HG03280 (cell line): ENCODE results near the gene IRF2.

Experiments
- ATAC-seq: cut with Tn5 transposase; IDR thresholded peaks from one replicate; pipeline ENCODE4 v1.9.1; 2021; ENCODE audit warnings: mild to moderate bottlenecking, moderate library complexity; ENCODE audit not compliant: unreplicated experiment

The IRF2 gene

DNA sequence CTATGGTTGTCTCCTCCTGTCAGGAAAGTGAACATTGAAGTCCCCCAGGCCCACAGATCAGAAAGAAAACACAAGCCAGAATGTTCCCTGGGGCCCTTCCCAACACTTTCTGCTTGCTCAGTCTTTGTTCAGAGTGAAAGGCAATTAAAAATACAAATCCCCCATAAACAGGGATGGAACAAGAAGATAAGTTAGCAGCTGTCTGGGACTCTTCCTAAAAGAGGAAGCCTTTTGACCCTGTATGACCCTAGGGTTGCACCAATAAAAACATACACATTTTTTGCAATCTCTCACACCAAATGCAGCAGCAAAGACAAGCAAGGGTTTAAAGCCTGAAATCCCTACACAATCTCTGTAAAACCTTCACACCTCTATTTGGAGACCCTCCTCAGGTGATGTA is 22.6 kb downstream of the IRF2 start:
- ATAC-seq: no peak

DNA sequence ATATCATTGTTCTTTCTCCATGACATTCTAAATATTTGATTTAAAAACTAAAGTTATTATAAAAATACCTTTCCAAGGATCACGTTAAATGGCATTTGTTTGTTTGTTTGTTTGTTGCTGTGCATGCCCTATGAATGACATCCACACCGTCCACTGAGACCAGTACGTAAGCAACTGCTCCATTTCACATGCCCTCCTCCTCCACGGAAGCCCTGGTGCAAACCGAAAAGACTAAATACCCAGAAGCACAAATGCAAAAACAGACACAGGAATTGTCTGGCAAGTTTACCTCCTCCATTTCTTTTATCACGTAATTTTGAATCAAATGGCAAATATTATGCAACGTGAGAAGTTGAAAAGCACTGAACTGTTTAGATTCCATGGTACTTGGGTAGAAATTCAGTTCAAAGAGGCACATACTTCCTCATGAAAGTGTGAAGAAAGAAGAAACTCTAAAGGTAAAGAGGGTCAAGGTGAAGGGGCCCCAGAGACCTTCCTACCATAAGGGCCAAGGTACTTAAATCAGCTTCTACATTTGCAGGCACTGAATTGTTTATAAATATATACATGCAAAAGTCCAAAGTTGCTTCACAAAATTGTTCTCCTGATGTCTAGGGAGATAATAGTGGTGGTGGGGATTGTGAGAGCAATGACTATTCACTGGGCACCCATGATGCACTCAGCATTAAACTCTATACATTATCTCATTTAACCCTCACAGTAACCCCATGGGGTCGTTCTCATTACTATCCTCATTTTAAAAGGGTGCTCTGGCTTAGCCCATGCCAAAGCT is 23.4 kb downstream of the IRF2 start:
- ATAC-seq: no peak

DNA sequence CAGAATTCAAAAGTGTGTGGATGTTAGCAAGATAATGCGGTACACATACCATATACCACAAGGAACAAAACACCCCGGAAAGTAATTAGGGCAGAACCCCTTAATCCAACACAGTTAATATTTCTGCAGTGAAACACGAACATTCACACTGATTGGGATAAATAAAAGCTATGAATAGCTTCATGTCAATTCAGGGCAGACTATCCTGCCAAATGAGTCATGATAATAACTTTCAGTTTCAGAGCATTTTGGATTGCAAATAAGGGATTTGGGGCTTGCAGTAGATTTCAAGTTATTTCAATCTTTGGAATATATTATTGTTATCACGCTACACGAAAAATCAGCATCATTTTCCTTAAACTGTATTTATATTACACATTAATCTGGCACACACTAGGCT is 24.3 kb downstream of the IRF2 start:
- ATAC-seq: no peak

DNA sequence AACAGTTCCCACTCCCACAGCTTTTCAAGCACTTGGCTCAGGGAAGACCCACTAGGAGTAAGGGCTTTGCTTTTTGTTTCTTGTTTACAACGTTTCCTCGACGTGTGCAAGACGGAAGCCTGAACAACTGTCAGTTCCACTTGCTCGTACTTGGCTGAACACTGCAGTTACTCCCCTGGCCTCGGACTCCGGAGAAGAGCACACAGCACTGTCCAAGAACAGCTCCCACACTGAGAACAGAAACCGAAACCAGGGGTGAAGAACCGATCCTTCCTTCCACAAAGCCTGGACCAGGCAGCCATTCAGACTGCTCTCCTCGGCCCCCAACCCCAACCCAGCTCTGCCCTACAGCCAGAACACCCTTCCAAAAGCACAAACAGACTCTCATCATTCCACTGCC is 25.5 kb downstream of the IRF2 start:
- no peak for ATAC-seq

DNA sequence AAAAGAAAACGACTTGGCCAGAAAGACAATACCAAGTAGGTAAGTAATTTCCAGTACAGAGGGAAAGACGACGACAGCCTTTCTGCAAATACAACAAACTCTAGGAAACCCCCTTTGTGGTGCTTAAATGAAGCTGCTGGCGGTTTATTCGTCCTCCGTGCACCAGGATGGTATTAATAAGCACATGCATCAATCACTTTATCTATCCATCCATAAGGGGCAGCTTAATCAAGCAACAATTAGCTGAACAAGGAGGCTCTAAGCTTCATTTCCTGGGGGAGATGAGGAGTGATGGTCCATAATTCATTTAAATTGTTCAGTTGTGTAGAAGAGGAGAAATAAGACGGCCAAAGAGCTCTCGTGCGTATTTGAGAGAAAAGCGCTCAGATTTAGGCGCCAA is 26.2 kb downstream of the IRF2 start:
- no peak for ATAC-seq

DNA sequence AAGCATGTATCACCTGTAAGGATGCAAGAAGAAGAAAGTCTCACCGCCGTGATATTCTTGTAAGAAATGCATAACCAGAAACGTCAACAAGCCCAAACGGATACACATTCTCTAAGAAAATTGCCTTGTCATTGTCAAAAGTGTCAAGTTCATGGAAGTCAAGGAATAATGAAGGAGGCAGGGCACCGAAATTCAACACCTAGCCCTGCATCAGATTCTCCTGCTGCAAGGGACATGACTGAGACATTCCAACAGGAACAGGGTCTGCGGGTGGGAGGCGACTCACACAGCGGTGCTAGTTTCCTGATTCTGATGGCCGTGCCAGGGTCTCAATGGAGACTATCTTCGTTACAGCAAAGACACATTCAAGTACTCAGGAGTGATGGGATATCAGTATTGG is 26.7 kb downstream of the IRF2 start:
- no peak for ATAC-seq

DNA sequence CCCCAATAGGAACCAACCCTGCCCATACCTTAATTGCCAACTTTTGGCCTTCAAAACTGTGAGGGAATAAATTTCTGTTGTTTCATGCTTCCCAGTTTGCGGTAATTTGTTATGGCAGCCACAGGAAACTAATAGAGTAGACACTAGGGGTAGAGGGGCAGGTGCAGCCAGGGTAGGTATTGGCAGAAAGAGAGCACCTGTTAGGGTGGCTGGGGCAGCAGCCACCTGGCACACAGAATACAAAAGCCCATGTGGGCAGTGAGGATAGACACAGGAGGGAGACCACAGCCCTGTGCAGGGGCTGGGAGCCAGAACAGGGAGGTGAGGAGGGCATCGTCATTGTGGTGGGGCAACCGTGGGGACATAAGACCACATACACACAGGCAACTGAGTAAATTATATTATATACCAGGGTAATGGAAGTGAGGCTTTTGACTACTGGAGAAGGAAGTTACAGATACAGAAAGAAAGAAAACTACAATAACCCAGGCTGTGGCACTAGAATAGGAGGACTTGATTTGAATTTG is 28.2 kb downstream of the IRF2 start:
- ATAC-seq: no peak

DNA sequence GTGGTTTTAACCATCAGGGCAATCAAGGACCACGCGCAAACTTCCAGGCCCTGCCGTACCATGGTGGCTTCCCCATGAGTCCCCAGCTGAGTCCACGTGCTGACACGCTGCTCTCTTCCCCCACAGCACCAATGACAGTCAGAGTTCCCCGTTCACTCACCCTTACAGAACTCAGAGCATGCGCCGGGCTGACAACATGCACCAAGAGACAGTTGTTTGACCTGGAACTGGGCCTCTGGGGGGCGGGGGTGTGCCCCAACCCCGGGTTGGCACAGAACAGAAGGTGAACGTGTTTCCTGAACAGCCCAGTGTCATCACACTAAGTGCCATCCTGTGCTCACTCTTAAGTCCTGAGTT is 29.4 kb downstream of the IRF2 start:
- ATAC-seq: peak; percentile 45

DNA sequence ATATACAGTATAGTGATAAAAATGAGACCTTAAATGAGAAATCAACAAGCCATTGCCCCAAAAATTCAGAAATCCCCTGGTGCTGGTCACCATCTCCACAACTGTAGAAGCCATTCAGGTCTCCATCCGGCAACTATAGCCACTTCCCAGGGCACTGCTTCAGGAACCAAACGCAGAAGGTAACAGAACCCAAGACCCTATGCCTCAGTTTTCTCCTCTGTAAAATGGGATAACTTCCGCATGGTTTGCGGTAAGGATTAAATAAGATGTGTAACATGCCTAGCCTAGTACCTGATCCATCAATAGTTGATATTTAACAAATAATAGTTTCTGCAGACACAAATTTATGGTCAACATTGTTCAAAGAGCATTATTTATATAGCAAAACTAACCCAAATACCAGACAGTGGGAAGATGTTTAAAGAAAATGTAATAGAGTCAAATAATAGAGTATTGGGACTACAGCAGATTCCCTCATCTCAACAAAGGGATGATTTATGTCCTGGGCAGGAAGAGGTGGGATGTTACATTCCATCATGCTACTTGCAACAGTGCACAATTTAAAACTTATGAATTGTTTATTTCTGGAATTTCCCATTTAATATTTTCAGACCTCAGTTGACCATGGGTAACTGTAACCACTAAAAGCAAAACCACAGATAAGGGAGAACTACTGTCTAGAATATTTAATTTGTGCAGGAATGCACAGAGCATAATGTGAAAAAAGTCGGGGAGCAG is 30.0 kb downstream of the IRF2 start:
- no peak for ATAC-seq

DNA sequence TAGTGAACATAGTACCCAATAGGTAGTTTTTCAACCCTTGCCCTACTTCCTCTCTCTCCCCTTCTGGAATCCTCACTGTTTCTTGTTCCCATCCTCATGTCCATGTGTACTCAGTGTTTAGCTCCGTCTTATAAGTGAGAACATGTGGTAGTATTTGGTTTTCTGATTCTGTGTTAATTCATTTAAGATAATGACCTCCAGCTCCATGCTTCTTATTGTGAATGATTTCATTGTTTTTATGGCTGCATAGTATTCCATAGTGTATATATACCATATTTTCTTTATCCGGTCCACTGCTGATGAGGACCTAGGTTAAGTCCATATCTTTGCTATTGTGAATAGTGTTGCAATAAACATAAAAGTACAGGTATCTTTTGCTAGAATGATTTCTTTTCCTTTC is 31.0 kb downstream of the IRF2 start:
- no peak for ATAC-seq

DNA sequence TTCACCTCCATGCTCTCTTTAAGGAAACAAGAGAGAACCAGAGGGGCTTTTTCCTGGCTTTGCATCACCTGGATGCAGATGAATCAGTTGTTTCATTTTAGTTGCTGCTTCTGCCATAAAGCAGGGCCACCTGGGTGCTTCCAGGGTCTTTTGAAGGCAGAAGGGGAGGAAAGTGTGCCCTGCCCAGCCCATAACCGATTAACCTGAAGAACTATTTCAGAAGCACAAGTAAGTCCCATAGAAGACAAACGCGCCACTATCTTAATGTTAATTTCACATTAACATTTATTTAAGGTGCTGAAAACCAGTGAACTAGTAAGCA is 32.1 kb downstream of the IRF2 start:
- ATAC-seq: no peak

DNA sequence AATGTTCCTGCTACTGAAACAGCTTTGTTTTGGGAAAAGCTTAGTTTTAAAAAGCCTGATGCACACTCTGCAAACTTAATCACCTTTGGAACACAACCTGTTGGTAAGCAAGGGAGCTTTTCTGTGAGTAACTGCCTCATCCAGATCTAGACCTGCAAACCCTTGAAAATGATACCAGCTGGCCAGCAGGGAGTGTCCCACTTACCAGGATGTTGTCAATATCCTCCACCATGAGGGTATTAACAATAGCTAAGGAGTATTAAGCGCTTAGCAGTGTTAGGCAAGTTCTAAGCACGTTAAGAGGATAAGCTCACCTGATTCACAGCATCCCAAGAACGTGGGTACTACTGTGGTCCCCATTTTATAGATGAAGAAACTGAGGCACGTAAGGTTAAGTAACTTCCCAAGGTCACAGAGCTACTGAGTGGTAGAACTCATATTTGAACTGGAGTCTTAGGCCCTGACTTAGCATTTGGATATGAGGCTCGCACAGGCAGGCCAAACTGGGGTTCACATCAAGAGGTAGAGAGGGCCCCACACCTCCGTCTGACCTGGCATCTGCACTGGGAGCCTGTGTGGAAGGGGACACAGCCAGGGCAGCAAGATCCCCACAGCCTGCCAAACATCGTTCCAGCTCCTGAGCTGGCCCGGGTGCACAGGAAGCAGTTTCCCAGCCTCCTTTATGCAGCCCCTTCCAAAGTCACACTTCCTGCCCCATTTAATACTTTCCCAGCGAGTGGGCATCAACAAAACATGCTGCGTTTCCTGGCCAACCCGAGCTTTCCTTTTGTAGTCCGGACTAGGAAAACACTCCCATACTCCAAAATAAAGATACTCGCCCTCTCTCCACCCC is 32.7 kb downstream of the IRF2 start:
- ATAC-seq: no peak

DNA sequence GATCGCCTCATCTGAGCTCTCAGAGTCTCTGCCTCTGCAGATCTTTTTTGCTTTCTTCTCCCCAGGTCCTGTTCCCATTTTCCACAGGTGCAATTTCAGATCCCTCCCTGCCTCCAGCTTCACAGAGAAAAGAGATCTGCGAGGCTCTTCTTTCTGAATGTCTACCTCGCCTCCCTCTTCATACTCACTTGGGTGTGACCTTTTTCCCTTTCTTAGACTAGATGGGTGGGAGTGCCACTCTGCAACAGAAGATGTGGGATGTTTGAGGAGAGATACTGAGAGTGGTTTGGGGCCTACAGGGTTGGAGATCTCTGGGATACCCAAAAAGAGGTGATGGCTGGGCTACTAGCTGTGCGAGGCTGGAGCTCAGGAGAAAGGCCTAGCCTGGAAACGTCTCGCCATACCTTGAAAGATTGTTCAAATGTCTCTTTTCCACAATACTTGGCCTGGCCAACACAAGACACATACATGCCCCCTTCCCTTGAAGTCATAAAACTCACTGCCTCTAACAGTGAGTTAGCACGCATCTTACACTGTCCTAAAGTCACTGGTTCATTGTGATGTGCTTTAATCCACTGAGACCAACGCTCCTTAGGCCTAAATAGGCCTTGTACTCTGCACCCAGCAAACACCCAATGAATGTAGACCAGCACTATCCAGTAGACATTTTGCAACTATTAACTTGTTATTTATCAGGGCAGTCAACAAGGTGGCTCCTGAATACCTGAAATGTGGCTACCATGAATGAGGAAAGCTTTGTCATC is 33.6 kb downstream of the IRF2 start:
- ATAC-seq: no peak

DNA sequence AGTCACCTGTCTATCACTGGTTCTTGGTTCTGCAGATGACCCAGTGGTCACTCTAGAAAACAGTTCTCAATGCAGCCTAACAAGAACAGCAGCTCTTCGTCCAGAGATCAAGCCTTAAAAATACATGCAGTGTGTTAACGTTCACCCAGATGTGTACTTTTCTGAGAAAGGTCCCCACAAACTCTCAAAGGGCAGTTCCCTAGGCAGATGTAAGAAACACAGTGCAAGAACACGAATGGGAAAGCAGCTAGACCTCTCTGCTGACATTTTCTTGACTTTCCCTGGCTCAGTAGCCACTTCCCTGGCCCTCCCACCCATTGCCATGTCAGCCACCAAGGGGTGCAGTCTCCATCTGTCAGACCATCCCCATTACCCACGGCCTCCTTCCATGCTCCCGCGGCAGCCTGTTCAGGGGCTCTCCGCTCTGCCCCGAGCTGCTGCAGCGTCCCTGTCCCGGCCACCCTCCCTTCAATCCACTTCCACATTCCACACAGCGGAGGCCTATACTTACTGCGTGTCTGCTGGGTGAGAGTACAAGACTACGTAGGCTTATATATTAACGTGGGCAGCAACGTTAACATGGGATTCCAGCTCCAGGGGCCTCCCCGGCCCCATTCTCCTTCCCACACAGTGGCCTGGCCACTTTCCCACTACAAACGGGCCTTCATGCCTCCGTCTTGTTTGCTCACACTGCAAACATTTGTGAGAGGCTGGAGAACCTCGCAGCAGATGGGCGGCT is 34.3 kb downstream of the IRF2 start:
- ATAC-seq: no peak

DNA sequence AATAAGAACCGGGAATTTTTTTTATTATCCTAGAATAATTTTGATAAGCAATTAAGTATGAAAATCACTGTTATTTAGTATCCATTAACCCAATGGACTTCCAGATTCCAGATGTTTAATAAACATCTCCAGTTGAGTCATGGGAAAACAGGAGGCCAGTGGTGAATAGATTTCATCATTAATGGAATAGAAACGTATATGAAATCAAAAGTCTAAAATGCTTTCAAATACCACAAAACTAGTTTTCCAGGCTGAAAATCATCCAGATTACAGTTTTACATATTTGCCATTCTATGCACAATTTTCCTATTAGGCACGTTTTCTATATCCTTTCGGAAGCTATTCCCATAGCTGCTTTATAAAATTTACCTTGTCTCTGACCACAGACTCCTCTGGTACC is 35.0 kb downstream of the IRF2 start:
- no peak for ATAC-seq

DNA sequence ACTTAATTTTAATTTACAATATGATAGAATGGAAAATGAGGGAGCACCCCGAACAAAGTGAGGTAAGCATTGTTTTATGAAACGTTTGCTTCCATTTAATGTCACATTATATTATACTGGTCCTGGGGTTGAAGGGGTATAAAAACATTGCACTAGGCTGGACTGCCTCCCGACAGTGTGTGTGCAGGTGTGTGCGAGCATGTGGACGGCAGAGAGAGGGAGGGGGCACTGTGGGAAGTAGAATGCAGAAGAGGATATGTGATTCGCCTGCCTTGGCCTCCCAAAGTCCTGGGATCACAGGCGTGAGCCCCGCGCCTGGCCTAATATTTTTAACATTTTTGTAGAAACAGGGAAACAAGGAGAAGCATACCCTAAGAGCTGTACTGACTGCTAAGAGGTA is 36.0 kb downstream of the IRF2 start:
- no peak for ATAC-seq

DNA sequence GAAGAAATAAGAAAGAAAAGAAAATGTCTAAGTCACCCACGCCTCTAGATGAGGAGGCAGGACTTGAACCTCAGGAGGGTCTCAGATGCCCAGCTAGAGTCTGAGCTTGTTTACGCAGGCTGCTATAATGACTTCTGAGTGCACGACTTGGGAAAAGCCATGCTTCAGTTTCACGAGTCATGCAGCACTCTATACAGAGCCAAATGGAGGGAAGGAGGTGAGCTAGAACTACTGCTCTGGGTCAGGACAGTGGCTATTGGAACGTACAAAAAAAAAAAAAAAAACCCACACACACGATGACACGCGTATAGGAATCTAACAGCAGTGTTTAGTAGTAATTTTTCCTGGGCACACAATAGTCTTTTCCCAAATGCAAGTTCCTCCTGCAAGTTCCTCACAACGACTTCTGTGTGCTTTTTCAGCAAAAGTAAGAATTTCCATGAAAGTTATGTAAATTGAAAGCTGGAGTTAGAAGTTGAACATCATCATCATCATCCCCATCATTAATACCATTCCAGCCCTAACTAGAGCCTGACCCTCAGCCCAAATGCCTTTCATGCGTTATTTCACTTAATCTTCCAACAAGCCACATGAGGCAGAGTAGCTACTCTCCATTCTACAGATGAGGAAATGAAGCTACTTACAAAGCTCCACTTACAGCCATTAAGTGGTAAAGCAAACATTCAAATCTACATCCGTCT is 36.6 kb downstream of the IRF2 start:
- ATAC-seq: no peak

DNA sequence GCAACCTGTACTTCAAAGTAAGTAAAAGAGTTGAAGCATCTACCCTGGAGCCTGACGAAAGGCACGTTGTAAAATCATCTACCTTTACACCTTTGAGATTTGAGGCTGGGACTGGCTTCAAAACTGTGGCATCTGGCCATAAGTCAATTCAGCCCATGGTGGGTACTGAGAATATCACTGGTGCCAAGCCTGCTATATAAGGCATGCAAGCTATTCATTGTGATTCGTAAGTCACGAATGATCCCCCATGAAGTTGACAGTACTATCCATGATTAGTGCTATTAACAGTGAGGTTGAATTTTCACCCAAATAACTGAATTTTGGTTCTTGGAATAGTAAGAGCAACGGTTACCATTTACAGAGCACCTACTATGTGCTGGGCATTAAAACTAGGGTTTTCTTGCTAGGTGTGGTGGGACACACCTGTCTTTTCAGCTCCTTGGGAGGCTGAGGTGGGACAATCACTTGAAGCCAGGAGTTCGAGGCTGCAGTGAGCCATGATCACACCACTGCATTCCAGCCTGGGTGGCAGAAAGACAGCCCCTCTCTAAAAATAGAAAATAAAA is 39.8 kb downstream of the IRF2 start:
- no peak for ATAC-seq

DNA sequence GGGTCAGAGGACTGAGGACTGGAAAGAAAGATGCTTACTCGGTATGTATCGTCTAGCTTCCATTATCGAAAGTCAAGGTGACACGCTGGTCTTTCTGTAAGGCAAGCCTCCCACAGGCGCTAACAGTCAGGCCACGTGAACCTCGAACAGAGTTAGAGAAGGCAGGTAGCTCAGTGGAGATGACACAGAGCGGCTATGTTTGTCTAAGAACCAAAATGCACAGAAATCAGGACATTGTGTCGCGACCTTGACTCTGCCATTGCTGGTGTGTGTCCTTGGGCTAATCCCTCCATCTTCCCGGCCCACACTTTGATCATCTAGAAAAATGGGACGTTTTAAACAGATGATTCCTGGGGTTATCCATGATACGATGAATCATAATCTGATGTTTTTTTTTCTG is 40.3 kb downstream of the IRF2 start:
- ATAC-seq: no peak
